Measurements from ENCODE around the gene KDM4C.

DNA sequence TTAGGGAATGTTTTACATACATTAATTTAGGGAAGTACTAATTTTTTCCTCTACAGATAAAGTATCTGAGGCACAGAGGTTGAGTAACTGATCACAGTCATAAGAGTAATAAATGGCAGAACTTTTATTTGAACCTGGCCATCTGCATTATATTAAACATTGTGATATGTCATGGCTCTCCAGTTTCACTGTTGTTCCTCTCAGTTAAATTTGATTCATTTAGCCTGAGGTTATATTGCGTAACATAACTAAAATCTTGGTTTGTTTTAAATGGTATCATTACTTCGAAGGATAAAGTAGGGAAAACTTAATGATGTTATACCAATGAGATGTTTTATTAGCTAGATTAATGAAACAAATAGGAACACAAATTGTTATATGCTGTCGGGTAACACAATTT lies 284.4 kb downstream of the KDM4C start:
- no peak for TF ChIP-seq POLR2A (IDR thresholded peaks at IDR 0.05; ENCODE audit: low read length)
- TF ChIP-seq SMC3 (IDR thresholded peaks at IDR 0.05), result no peak
- TF ChIP-seq, protein P1, sequence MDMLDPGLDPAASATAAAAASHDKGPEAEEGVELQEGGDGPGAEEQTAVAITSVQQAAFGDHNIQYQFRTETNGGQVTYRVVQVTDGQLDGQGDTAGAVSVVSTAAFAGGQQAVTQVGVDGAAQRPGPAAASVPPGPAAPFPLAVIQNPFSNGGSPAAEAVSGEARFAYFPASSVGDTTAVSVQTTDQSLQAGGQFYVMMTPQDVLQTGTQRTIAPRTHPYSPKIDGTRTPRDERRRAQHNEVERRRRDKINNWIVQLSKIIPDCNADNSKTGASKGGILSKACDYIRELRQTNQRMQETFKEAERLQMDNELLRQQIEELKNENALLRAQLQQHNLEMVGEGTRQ (IDR thresholded peaks at IDR 0.05), result no peak
- TF ChIP-seq SREBF2 (IDR thresholded peaks at IDR 0.05), result no peak
- TF ChIP-seq, protein P2, sequence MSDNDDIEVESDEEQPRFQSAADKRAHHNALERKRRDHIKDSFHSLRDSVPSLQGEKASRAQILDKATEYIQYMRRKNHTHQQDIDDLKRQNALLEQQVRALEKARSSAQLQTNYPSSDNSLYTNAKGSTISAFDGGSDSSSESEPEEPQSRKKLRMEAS (IDR thresholded peaks at IDR 0.05), result no peak

Data from A549 (cell line).